HG03565 (cell line): ENCODE measurements around the gene NECAB3.
A peak's percentile ranks its signal among the peaks of the same experiment; 100 is the strongest.
"Not testable (repeated sequence)": the region's sequence is repeated elsewhere in the genome, so short reads cannot be mapped to it uniquely, and the experiment has no call there.

Experiments used
- ATAC-seq: cut with Tn5 transposase; IDR thresholded peaks from one replicate; pipeline ENCODE4 v1.9.1; 2021; ENCODE audit warnings: mild to moderate bottlenecking, moderate library complexity; ENCODE audit not compliant: unreplicated experiment

The NECAB3 gene, protein sequence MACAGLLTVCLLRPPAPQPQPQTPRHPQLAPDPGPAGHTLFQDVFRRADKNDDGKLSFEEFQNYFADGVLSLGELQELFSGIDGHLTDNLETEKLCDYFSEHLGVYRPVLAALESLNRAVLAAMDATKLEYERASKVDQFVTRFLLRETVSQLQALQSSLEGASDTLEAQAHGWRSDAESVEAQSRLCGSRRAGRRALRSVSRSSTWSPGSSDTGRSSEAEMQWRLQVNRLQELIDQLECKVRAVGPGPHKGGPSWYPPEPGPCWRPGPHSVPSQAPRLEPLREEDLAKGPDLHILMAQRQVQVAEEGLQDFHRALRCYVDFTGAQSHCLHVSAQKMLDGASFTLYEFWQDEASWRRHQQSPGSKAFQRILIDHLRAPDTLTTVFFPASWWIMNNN

DNA sequence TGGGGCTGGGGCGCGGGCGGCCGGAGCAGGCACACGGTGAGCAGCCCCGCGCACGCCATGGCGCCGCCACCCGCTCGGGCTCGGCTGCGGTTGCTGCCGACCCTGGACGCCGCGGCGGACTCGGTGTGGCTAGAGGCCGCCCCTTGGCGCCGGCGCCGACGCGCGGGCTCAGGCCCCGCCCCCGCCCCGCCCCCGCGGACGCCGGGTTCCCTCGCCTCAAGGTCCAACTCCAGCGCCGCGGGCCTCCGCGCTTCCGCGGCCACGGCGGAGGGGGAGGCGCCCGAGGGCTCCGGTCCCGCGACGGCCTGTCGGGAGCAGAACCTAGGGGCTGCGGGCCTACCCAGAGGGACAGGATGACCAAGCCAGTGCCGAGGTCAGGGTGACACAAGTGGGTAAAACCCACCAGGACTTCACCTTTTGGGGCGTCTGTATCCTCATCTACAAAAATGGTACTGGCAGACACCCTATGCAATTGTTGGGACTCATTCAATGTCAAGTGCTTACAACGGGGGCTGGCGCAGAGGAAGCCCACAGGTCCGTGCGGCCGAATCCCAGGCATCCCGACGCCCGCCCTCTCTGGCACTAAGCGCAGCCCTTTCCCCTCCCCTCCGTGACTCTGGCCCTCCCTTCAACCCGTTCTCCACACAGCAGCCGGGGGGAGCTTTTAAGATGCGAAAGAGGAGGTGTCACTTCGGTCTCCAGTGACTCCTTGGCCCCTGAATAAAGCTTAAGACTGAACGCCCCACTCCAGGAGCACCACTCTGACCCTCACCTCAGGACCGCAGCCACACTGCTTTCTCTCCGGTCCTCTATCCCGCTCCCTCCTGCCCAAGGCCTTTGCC, at the start of gene NECAB3:
Gene NECAB3, minus strand, starts transcription at position 135 of the 842 bp plus-strand sequence. Its CDS starts 76 bp downstream, at position 59.
- no peak for ATAC-seq

DNA sequence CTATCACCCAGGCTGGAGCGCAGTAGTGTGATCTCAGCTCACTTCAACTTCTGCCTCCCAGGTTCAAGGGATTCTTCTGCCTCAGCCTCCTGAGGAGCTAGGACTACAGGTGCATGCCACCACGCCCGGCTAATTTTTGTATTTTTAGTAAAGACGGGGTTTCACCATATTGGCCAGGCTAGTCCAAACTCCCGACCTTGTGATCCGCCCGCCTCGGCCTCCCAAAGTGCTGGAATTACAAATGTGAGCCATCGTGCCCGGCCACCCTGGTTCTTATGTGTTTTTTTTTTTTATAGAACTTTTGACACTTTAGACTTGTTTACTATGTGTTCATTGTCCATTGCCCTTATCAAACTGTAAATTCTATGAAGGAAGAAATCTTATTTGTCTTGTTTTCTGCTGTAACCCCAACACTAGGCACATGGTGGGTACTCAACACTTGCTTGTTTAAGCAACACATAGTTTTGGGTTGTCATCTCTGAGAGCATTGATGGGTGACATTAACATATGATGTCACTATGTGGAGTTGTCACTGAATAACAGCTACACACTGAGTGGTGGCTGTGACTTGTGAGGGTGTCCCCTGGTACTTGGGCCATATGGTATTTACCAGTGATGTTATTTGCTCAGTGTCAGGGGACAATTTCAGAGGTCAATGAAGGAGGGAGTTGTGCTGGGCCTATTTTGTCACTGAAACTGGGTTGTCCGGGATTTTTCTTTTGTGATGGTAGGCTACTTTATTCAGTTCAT, 47.3 kb upstream of the NECAB3 start:
- ATAC-seq = no peak

DNA sequence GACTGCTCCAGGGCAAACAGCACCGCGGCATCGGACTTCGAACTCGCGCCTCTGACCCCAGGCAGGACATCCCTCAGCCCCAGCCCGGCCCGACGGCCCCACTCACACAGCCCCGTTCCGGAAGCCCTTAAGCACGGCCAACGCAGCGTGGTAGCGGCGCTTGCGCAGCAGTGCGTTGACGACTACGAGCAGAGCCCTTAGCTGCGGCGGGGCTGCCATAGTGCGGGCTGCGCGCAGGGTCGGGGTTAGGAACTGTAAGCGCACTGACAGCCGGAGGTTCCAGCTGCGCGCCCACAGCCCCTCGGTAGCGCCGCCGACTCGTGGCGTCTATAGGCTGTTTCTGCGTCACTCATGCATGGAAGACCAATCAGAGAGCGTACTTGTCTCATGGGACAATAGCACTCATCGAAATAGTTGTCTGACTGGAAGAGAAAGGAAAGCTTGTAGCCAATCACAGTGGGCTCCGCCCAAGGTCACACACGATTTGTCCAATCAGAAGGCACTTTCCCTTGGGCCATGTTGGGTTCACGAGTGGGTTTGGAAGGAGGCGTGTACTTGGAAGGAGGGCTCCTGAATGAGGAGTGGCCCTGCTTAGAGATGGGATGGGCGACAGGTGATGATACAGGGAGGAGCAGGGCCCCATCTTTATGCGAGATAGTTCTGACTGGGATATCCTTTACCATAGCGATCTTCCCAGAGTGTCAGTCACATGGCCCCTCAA, 45.9 kb upstream of the NECAB3 start, which contains the start of gene PXMP4:
Gene PXMP4, minus strand, starts transcription at position 322 of the 721 bp plus-strand sequence. Its CDS starts 103 bp downstream, at position 219.
- ATAC-seq = peak; percentile 98

DNA sequence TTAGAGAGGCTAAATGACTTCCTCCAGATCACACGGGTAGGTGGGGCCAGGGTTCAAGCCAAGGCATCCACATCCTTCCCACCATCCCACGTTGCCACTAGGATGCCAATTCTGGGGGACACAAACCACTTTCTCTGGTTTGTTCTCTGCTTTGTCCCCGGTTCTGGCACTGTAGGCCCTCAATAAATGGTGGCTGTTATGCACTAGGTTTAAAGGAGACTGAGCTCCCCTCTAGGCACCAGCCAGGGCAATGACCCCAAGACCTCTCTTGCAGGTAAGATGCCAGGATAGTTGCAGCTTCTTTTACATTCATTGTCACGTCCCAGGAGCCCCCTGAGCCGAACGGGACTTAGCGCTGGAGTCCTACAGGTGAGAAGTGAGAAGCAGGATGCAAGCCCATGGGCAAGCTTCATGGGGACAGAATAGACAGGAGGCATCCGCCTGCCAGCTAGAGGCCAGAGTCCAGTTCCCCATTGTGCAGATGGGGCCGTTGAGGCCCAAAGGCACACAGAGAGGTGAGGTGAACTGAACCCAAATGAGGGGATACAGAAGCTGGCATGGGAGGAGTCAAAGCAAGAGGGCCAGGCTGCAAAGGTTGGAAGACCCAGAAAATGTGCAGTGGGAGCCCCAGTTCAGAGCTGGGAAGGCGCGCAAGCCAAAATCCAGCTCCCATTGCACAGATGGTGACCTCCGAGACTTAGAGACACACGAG, 45.2 kb upstream of the NECAB3 start:
- ATAC-seq = no peak

DNA sequence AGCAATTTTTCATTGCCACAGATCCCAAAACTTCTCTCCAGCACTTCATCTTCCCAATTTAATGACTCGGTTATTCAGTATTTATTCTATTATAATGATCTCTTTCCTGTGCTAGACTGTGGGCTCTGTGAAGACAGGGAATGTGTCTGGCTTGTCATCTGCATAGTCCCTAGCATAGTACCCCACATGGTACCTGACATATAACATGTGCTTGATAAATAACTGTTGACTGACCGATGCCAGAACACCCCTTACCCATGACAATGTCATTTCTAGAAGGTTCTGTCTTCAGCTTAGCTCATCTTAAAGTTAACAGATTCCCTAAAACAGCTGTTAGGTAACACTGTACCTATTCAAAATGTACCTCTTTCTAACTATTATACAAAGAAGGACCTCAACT, 42.3 kb upstream of the NECAB3 start:
- no peak for ATAC-seq

DNA sequence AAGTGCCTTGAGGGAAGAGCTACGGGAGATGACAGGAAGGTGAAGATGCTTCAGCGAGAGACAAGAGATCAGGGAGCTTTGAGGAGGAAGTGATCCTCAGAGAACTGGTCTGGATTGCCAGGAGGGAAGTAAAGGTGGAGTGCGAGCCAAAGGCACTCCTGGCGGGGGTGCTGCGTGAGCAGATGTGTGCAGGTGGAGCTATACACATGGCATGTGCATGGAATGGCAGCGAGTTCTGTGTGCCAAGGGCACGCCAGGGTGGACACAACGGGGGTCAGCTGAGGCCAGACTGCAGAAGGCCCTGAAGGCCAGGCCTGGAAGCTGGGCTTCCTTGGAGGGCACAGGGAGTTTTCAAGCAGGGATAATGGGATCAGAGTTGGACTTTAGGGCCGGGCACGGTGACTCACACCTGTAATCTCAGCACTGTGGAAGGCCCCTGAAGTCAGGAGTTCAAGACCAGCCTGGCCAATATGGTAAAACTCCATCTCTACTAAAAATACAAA, 39.7 kb upstream of the NECAB3 start:
- ATAC-seq = no peak

DNA sequence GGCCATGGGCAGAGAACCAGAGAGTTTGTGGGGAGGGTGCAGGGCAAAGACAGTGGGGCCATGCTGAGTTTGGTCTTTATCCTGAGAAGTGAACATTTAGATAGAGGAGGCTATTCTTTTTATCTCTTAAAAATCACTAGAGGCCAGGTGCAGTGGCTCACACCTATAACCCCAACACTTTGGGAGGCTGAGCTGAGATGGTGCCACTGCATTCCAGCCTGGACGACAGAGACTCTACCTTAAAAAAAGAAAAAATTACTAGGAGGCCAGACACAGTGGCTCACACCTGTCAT, 37.2 kb upstream of the NECAB3 start:
- no peak for ATAC-seq

DNA sequence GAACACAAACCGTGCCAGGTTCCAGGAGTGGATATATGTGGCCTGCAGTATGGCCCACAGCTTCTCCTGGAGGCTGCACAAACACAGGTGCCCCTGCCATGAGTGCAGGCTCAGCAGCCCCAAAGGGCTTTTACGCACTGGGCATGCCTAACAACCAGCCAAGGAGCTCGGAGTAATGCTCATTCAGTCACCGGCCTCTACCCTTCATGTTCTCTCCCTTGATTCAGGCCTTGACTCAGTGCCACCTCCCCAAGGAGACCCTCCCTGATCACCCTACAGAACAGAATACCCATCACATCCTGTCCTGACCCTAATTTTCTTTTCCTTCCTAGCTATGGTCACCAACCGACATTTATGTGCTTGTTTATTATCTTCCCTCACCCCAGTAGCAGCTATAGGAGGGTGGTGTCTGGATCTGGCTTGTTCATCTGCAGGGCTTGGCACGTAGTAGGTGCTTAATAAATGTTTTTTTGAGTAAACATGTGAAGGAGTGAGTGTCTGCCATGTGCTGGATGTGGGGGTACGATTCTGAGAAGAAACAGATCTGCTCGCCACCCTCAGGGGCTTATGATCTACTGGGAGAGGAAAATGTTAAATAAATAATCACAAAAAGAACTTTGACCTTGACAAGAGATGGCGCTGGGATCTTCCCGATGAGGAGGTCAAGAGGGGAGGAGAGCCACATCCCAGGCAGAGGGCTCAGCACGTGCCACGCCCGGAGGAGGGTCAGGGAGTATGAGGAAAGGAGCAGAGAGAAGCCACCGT, 36.6 kb upstream of the NECAB3 start:
- ATAC-seq = no peak

DNA sequence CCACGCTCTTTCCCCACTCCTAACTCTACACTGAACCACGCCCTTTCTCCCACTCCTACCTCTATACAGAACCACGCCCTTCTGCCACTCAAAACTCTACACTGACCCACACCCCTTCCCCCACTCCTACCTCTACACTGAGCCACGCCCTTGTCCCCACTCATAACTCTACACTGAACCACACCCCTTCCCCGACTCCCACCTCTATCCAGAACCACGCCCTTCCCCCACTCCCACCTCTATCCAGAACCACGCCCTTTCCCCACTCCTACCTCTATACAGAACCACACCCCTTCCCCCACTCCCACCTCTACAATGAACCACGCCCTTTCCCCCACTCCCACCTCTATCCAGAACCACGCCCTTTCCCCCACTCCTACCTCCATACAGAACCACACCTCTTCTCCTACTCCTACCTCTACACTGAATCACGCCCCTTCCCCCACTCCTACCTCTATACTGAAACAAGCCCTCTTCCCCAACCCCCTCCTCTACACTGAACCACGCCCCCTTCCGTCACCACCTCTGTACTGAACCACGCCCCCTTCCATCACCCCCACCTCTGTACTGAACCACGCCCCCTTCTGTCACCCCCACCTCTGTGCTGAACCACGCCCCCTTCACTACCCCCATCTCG, 35.8 kb upstream of the NECAB3 start:
- ATAC-seq = no peak

DNA sequence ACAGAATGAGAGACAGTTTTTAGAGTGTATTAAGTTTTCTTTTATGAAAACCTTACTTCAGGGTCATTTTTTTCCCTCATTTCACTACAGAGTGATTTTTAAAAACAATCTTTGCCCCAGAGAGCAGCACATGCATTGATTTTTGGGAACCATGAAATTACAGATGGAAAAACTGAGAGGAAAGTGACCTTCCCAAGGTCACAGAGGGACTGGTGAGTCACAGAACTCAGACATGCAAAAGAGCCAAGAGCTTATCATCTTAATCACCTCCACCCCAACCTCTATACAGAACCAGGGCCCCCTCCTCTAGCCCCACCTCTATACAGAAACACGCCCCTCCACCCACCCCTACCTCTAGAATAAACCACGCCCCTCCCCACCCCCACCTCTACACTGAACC, 35.2 kb upstream of the NECAB3 start:
- no peak for ATAC-seq

DNA sequence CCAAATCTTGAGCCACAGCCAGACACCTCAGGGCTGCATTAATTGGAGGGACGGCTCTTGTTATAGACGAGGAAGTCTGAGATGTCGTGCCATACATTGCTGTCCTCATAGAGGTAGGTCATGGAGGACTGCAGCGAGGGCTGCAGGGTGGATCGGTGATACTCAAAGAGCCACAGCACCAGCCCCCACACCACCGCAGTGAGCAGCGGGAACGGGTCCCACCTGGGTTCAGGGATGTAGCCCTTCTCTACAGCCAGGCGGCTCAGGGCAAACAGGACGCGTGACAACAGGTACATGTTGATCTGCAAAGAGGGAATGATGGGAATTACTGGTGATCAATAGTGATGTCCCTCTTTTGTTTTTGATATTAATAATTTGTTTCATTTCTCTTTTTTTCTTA, 33.4 kb upstream of the NECAB3 start:
- no peak for ATAC-seq

DNA sequence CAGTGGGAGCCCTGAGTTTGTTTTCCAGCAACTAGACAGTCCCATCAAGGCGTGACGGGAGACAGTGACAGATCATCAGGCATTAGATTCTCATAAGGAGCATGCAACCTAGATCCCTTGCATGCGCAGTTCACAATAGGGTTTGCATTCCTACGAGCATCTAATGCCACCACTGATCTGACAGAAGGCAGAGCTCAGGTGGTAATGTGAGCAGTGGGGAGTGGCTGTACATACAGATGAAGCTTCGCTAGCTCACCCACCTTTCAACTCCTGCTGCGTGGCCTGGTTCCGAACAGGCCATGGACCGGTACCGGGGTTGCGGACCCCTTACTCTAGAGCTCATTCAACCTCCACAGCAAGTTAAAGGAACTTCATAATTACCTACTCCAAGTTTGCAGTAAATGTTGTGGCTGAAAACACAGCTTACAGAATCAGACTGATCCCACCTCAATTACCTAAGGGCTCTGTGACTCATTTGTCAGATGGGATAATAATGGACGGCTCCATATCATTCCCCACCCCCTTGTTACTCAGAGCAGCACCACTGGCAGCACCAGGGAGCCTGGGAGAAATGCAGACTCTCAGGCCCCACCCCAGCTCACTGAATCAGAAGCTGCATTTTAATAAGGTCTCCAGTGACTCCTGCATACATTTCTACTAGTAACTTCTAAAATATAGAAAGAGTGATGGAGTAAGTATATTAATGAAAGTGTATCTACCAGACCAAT, 30.1 kb upstream of the NECAB3 start:
- ATAC-seq = no peak

DNA sequence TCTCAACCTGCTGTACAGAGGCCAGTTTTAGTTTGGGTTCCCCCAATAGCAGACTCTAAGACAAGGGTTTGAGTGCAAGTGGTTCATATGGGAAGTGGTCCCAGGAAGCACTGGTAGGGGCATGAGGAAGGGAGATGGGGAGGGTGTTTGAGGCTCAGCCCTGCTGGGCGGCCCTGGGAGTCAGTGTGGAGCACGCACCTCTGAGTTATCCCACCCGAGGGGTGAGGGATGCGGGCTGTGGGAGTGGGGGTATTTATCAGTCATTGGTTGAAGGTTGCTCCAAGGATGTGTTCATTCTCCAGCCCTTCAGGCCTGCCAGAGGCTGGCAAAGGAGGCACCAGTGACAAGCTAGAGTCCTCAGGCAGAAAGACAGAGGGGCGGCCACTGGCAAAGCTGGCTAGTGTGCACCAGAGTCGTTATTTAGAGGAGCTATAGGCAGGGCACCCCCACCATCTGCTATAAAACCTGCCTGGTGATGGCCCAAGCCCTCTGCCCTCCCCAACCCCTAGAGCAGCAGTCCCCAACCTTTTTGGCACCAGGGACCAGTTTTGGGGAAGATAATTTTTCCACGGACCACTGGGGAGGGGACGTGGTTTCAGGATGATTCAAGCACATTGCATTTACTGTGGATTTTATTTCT, 29.4 kb upstream of the NECAB3 start:
- no peak for ATAC-seq

DNA sequence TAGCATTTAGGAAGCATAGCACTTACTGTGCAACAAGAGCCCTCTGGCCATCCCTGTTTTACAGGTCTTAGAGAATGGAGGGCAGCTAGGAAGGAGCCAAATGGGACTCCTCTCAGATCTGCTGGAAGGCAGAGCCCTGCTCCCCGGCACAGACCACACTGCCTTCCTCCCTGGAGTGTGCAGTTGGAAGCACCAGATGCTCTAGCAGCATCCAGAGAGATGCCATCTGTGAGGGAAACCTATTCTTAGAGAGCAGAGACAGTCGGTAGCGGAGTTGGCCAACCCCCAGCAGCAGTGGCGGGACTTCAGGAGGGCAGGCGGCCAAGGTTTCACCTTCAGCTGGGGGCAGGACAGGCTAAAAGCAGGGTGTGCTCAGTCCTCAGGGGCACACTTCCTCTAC, 28.6 kb upstream of the NECAB3 start:
- ATAC-seq = no peak

DNA sequence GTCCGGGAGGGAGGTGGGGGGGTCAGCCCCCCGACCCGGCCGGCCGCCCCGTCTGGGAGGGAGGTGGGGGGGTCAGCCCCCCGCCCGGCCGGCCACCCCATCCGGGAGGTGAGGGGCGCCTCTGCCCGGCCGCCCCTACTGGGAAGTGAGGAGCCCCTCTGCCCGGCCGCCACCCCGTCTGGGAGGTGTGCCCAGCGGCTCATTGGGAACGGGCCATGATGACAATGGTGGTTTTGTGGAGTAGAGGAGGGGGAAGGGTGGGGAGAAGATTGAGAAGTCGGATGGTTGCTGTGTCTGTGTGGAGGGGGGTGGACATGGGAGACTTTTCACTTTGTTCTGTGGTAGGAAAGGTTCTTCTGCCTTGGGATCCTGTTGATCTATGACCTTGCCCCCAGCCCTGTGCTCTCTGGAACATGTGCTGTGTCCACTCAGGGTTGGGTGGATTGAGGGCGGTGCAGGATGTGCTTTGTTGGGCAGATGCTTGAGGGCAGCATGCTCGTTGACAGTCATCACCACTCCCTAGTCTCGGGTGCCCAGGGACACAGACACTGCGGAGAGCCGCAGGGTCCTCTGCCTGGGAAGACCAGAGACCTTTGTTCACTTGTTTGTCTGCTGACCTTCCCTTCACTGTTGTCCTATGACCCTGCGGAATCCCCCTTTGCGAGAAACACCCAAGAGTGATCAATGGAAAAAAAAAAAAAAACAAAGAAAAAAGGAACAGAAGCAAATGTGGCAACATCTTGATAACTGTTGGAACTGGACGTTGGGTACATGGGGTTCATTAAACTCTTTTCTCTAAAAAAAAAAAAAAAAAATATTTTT, 27.6 kb upstream of the NECAB3 start:
- ATAC-seq = no peak

DNA sequence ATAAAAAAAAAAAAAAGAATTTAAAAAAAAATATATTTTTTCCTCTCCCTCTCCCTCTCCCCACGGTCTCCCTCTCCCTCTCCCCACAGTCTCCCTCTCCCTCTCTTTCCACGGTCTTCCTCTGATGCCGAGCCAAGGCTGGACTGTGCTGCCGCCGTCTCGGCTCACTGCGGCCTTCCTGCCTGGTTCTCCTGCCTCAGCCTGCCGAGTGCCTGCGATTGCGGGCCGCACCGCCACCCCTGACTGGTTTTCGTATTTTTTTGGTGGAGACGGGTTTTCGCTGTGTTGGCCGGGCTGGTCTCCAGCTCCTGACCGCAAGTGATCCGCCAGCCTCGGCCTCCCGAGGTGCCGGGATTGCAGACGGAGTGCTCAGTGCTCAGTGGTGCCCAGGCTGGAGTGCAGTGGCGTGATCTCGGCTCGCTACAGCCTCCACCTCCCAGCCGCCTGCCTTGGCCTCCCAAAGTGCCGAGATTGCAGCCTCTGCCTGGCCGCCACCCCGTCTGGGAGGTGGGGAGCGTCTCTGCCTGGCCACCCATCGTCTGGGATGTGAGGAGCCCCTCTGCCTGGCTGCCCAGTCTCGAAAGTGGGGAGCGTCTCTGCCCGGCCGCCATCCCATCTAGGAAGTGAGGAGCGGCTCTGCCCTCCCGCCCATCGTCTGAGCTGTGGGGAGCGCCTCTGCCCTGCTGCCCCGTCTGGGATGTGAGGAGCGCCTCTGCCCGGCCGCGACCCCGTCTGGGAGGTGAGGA, 26.6 kb upstream of the NECAB3 start:
- not testable (repeated sequence) for ATAC-seq
